Panc1 (cell line): ENCODE results near the gene DDB1. TPM values are rescaled to one million over a fixed set of nuclear protein-coding genes. Genes with fewer than 3 reads are reported as not detected.

Experiments
- ATAC-seq: fragments of 200-7000 bp; cut with Tn5 transposase; 2 replicates; pipeline ENCODE4 v1.9.1; 2020; ENCODE audit warnings: mild to moderate bottlenecking, moderate library complexity
- BruUV-seq: library from RNA; stranded (reverse); fragments of 400-500 nt; replicated peaks from 2 replicates; lab custom pipeline; 2021; lab: Mats Ljungman, UMichigan
- CTCF ChIA-PET: fragments of 300-600 bp; sonication (Branson Sonifier 250); formaldehyde crosslinking; loops from one replicate; lab custom pipeline; 2022; ENCODE audit warnings: antibody characterized with exemption; lab: Charles Lee
- POLR2A ChIA-PET: fragments of 300-600 bp; sonication (Branson Sonifier 250); formaldehyde crosslinking; loops from one replicate; lab custom pipeline; 2022; ENCODE audit warnings: antibody characterized with exemption; lab: Charles Lee
- DNase-seq: peaks from one replicate; pipeline ENCODE4 v3.0.0-alpha.2; 2010; ENCODE audit warnings: low read depth, low spot score
- H3K27ac ChIP-seq: 2 replicates; pipeline ENCODE4 v1.5.1; 2011; ENCODE audit warnings: mild to moderate bottlenecking, low read length, inconsistent platforms
- H3K27me3 ChIP-seq: fragments of 200-500 bp; sonication (Bioruptor generic); 2 replicates; pipeline ENCODE4 v1.6.0; 2014; ENCODE audit warnings: low read length, inconsistent platforms; ENCODE audit not compliant: control insufficient read depth, insufficient read depth
- H3K36me3 ChIP-seq: fragments of 200-500 bp; sonication (Bioruptor generic); 2 replicates; pipeline ENCODE4 v1.5.1; 2014; ENCODE audit warnings: inconsistent platforms, mild to moderate bottlenecking, low read length, moderate library complexity; ENCODE audit not compliant: control insufficient read depth, insufficient read depth
- H3K4me1 ChIP-seq: 2 replicates; pipeline ENCODE4 v1.5.1; 2011; ENCODE audit warnings: inconsistent platforms, mild to moderate bottlenecking, low read length, moderate library complexity; ENCODE audit not compliant: control insufficient read depth, insufficient read depth
- H3K4me3 ChIP-seq, 2 experiments: 2 replicates each; pipeline ENCODE4 v1.5.1; 2011 to 2012; ENCODE audit warnings: low read depth in 2 of 2, low read length in 2 of 2, mild to moderate bottlenecking in 2 of 2, inconsistent platforms in 1 of 2, moderate library complexity in 1 of 2
- H3K9me3 ChIP-seq: fragments of 200-500 bp; sonication (Bioruptor generic); 2 replicates; pipeline ENCODE4 v1.5.1; 2014; ENCODE audit warnings: low read depth, mild to moderate bottlenecking, inconsistent platforms, low read length, moderate library complexity; ENCODE audit not compliant: control insufficient read depth, insufficient read depth
- POLR2AphosphoS5 ChIP-seq: IDR thresholded peaks from 2 replicates; pipeline ENCODE4 v1.6.1; 2012; ENCODE audit warnings: mild to moderate bottlenecking, low read depth, low read length, moderate library complexity
- SIN3A ChIP-seq: IDR thresholded peaks from 2 replicates; pipeline ENCODE4 v1.6.1; 2012; ENCODE audit warnings: low read depth, mild to moderate bottlenecking, low read length, moderate library complexity, borderline replicate concordance; ENCODE audit not compliant: insufficient read depth
- TCF7L2 ChIP-seq: IDR thresholded peaks from 2 replicates; pipeline ENCODE4 v1.6.1; 2011; ENCODE audit warnings: mild to moderate bottlenecking, low read depth, low read length, inconsistent platforms
- in situ Hi-C: cut with HindIII; loops from 2 replicates; pipeline ENCODE4 v1.10.0; 2016; ENCODE audit warnings: low sequenced_read_pairs, low pct_unique_long_range_greater_than_20kb
- intact Hi-C: fragments of 100-400 bp; cut with micrococcal nuclease; formaldehyde crosslinking; loops from one replicate; pipeline ENCODE4 v1.10.0; 2022; ENCODE audit not compliant: unreplicated experiment
- total RNA-seq: library from RNA; stranded (reverse); gene quantifications from one replicate; pipeline ENCODE4 v1.2.1, GENCODE V29; 2021; ENCODE audit not compliant: unreplicated experiment
- TF ChIP-seq, protein P1 (sequence below), 2 experiments: IDR thresholded peaks; 2 replicates each; pipeline ENCODE4 v1.6.1; 2011 to 2012; ENCODE audit warnings: low read depth in 2 of 2, control low read depth in 1 of 2, low read length in 1 of 2, mild to moderate bottlenecking in 1 of 2, moderate library complexity in 1 of 2; ENCODE audit not compliant: insufficient read depth in 1 of 2
- TF ChIP-seq, protein P2 (sequence below): fragments of 450-650 bp; IDR thresholded peaks from 2 replicates; pipeline ENCODE4 v1.5.1; 2017; ENCODE audit warnings: mild to moderate bottlenecking

The DDB1 gene
- total RNA-seq, 1 experiment from 2014 or later: 217 TPM

DNA sequence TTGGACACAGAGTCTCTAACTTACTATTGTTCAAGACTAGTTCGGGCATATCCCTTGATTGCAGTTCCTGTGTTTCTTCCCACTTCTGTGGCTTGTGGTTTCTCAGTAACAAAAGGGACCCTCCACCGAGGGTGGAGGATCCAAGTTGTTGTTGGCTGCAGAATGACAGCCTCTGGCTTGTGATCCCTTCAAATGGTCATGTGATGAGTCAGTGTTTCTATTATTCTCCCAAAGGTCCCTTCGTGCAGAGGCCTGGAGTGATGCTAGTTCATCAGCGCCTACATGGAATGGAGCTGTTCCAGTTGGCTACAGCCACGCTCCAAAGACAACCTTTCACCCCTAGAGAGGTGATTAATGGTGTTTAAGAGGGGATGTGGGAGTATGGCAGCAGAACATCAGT, 35.2 kb downstream of the DDB1 start:
- Histone ChIP-seq H3K9me3 (no peaks in the 10 kb centered on the region), H3K36me3 (peaks cover 15% of the 10 kb centered on the region), H3K27ac (no peak overlapping the region), H3K4me3 (no peak overlapping the region), H3K27me3 (no peaks in the 10 kb centered on the region), H3K4me1 (no peaks in the 10 kb centered on the region)
- no peak for DNase-seq
- no peak for ATAC-seq
- ChIA-PET CTCF (no interaction called here), POLR2A (no interaction called here)
- intact Hi-C loops: no loop called here
- TF ChIP-seq, protein P1, sequence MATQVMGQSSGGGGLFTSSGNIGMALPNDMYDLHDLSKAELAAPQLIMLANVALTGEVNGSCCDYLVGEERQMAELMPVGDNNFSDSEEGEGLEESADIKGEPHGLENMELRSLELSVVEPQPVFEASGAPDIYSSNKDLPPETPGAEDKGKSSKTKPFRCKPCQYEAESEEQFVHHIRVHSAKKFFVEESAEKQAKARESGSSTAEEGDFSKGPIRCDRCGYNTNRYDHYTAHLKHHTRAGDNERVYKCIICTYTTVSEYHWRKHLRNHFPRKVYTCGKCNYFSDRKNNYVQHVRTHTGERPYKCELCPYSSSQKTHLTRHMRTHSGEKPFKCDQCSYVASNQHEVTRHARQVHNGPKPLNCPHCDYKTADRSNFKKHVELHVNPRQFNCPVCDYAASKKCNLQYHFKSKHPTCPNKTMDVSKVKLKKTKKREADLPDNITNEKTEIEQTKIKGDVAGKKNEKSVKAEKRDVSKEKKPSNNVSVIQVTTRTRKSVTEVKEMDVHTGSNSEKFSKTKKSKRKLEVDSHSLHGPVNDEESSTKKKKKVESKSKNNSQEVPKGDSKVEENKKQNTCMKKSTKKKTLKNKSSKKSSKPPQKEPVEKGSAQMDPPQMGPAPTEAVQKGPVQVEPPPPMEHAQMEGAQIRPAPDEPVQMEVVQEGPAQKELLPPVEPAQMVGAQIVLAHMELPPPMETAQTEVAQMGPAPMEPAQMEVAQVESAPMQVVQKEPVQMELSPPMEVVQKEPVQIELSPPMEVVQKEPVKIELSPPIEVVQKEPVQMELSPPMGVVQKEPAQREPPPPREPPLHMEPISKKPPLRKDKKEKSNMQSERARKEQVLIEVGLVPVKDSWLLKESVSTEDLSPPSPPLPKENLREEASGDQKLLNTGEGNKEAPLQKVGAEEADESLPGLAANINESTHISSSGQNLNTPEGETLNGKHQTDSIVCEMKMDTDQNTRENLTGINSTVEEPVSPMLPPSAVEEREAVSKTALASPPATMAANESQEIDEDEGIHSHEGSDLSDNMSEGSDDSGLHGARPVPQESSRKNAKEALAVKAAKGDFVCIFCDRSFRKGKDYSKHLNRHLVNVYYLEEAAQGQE (IDR thresholded peaks at IDR 0.05; ENCODE audit: insufficient read depth in 1 of 2, low read depth in 2 of 2, low read length in 1 of 2): no peak
- no peak for TF ChIP-seq POLR2AphosphoS5
- TF ChIP-seq SIN3A: no peak
- TF ChIP-seq TCF7L2: no peak
- TF ChIP-seq, protein P2, sequence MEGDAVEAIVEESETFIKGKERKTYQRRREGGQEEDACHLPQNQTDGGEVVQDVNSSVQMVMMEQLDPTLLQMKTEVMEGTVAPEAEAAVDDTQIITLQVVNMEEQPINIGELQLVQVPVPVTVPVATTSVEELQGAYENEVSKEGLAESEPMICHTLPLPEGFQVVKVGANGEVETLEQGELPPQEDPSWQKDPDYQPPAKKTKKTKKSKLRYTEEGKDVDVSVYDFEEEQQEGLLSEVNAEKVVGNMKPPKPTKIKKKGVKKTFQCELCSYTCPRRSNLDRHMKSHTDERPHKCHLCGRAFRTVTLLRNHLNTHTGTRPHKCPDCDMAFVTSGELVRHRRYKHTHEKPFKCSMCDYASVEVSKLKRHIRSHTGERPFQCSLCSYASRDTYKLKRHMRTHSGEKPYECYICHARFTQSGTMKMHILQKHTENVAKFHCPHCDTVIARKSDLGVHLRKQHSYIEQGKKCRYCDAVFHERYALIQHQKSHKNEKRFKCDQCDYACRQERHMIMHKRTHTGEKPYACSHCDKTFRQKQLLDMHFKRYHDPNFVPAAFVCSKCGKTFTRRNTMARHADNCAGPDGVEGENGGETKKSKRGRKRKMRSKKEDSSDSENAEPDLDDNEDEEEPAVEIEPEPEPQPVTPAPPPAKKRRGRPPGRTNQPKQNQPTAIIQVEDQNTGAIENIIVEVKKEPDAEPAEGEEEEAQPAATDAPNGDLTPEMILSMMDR: no peak
- in situ Hi-C loops: no loop called here
- BruUV-seq: no TSS peak

DNA sequence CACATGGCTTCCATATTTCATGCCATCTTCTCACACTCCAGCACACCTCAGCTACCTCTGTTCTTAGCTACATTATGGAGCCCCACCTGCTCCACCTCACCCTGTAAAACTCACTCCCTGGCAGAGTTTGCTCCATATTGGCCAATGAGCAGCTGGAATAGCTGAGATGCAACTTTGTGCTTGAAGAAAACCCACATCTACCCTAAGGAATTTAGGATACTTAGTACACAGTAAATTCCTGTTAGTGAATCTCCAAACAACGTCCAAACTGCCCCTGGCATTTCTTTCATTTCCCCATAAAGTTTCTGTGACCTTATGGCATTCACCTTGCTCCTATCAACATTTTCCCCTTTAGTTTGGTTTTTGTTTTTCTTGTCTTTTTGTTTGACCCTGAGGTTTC, 35.6 kb downstream of the DDB1 start:
- BruUV-seq: no TSS peak
- POLR2A ChIA-PET: no interaction called here
- intact Hi-C loops (no loop called here), in situ Hi-C loops (no loop called here)
- Histone ChIP-seq H3K27ac (no peak overlapping the region), H3K36me3 (peaks cover 15% of the 10 kb centered on the region), H3K4me3 (no peak overlapping the region), H3K9me3 (no peaks in the 10 kb centered on the region), H3K27me3 (no peaks in the 10 kb centered on the region), H3K4me1 (no peaks in the 10 kb centered on the region)
- CTCF ChIA-PET: no interaction called here
- ATAC-seq (no peak), DNase-seq (no peak)
- no peak for TF ChIP-seq TCF7L2
- TF ChIP-seq, protein P2: no peak
- TF ChIP-seq SIN3A: no peak
- no peak for TF ChIP-seq POLR2AphosphoS5
- TF ChIP-seq, protein P1 (IDR thresholded peaks at IDR 0.05; ENCODE audit: insufficient read depth in 1 of 2, low read depth in 2 of 2, low read length in 1 of 2): no peak
